K562 (cell line): ENCODE data around the gene SNX25. TPM values are rescaled to one million over a fixed set of nuclear protein-coding genes. Genes with fewer than 3 reads are reported as not detected.

Source experiments
- ATAC-seq: fragments of 200-7000 bp; cut with Tn5 transposase; 3 replicates; pipeline ENCODE4 v1.9.1; 2020; ENCODE audit warnings: moderate library complexity
- BruUV-seq: library from RNA; stranded (reverse); fragments of 400-500 nt; replicated peaks from 2 replicates; lab custom pipeline; 2021; lab: Mats Ljungman, UMichigan
- CTCF ChIA-PET: fragments of 300-600 bp; formaldehyde crosslinking; extraction: SDS; loops from one replicate; lab custom pipeline; 2021; ENCODE audit warnings: low intra/inter-chr PET ratio; lab: Yijun Ruan, JAX
- POLR2A ChIA-PET: fragments of 300-600, 350-650 bp; sonication (Branson Sonifier 250); formaldehyde crosslinking; extraction: SDS; loops from one replicate; lab custom pipeline; 2021; ENCODE audit warnings: antibody characterized with exemption, inconsistent platforms; lab: Yijun Ruan, JAX
- DNase-seq, 4 experiments: peaks; one replicate each; pipeline versions ENCODE4 v3.0.0 to v3.0.0-alpha.2; 2011 to 2018; ENCODE audit warnings: low spot score in 3 of 4, mixed read lengths in 3 of 4; ENCODE audit errors: extremely low read depth in 1 of 4
- FAIRE-seq: peaks from 2 replicates; lab custom pipeline; 2011; peaks lifted over from hg19 to GRCh38; lab: Jason Lieb, UNC
- H2AFZ ChIP-seq: 2 replicates; pipeline ENCODE4 v1.6.0; 2011; ENCODE audit warnings: low read depth, low read length, control low read depth, inconsistent platforms
- H3K27ac ChIP-seq: fragments of 200-600 bp; 3 replicates; pipeline ENCODE4 v1.8.0; 2011; ENCODE audit warnings: low read depth, mild to moderate bottlenecking, control low read depth, inconsistent platforms, low read length, moderate library complexity, mixed read lengths; ENCODE audit errors: extremely low read depth
- H3K27me3 ChIP-seq, 2 experiments: fragments of 300-600 bp in 1 of 2; 2 replicates in 1 of 2; 3 replicates in 1 of 2; pipeline versions ENCODE4 v1.6.0 to v1.8.0; 2011; ENCODE audit warnings: inconsistent platforms in 2 of 2, low read length in 2 of 2, mild to moderate bottlenecking in 1 of 2, mixed read lengths in 1 of 2, moderate library complexity in 1 of 2; ENCODE audit not compliant: control insufficient read depth in 2 of 2, insufficient read depth in 2 of 2
- H3K36me3 ChIP-seq: fragments of 300-600 bp; 3 replicates; pipeline ENCODE4 v1.8.0; 2011; ENCODE audit warnings: mild to moderate bottlenecking, low read length, inconsistent platforms; ENCODE audit not compliant: control insufficient read depth, insufficient read depth
- H3K4me1 ChIP-seq, 2 experiments: fragments of 200-600 bp in 1 of 2; replicated peaks in 1 of 2; 2 replicates in 1 of 2; 3 replicates in 1 of 2; pipeline versions ENCODE4 v1.5.1 to v1.8.0; 2011; ENCODE audit warnings: inconsistent platforms in 2 of 2, low read length in 2 of 2, mild to moderate bottlenecking in 1 of 2, mixed read lengths in 1 of 2, moderate library complexity in 1 of 2; ENCODE audit not compliant: control insufficient read depth in 2 of 2, insufficient read depth in 2 of 2
- H3K4me2 ChIP-seq: 2 replicates; pipeline ENCODE4 v1.6.1; 2011; ENCODE audit warnings: low read length, control low read depth, inconsistent platforms, mixed read lengths; ENCODE audit not compliant: insufficient read depth
- H3K4me3 ChIP-seq: fragments of 200-600 bp; sonication (generic), shearing (Covaris generic); 2 replicates; pipeline ENCODE4 v1.5.1; 2016; ENCODE audit warnings: control low read depth, inconsistent platforms
- H3K79me2 ChIP-seq: fragments of 200-600 bp; 3 replicates; pipeline ENCODE4 v1.8.0; 2011; ENCODE audit warnings: low read length, inconsistent platforms; ENCODE audit not compliant: control insufficient read depth, insufficient read depth
- H3K9ac ChIP-seq, 2 experiments: 2 replicates each; pipeline versions ENCODE4 v1.6.0 to v1.6.1; 2011; ENCODE audit warnings: low read depth in 2 of 2, low read length in 2 of 2, control low read depth in 1 of 2, inconsistent platforms in 1 of 2, mild to moderate bottlenecking in 1 of 2, mixed read lengths in 1 of 2; ENCODE audit not compliant: insufficient read depth in 1 of 2
- H3K9me1 ChIP-seq: one replicate; pipeline ENCODE4 v1.6.0; 2011; ENCODE audit warnings: inconsistent platforms, mild to moderate bottlenecking, low read length, moderate library complexity; ENCODE audit not compliant: control insufficient read depth, insufficient read depth
- H3K9me3 ChIP-seq: replicated peaks from 2 replicates; pipeline ENCODE4 v1.5.1; 2011; ENCODE audit warnings: low read depth, low read length, inconsistent platforms; ENCODE audit not compliant: control insufficient read depth, insufficient read depth
- H4K20me1 ChIP-seq: replicated peaks from 2 replicates; pipeline ENCODE4 v1.6.1; 2011; ENCODE audit warnings: low read length, inconsistent platforms, mixed read lengths; ENCODE audit not compliant: control insufficient read depth, insufficient read depth
- WGBS: fragments of 100-300 bp; shearing (Covaris generic); methylation state at CpG from one replicate; pipeline ENCODE4 v1.1.6; 2016; ENCODE audit warnings: low coverage, mixed read lengths; ENCODE audit not compliant: insufficient coverage; ENCODE audit errors: missing lambda C conversion rate; 5-methylcytosine and 5-hydroxymethylcytosine counted together
- in situ Hi-C: fragments of 300-500 bp; cut with MboI; formaldehyde crosslinking; loops from 4 replicates; pipeline ENCODE4 v1.15.0; 2018; ENCODE audit warnings: inconsistent platforms, mixed read lengths
- intact Hi-C: fragments of 100-400 bp; cut with micrococcal nuclease; formaldehyde crosslinking; loops from 2 replicates; pipeline ENCODE4 v1.14.2; 2022
- polyA plus RNA-seq, 8 experiments: library from polyadenylated mRNA; depleted of rRNA in 4 of 8; stranded (reverse) in 5 of 8; unstranded in 3 of 8; fragments of >200 nt; fragmentation: Nextera tagmentation in 2 of 8; fragmentation: Illumina TruSeq in 1 of 8; extraction: Ambion mirVana in 2 of 8; extraction: Trizol in 1 of 8; gene quantifications; 2 replicates each; pipeline versions ENCODE4 v1.2.1 to v1.2.3, GENCODE V29; 2011 to 2014; ENCODE audit warnings: inconsistent platforms in 1 of 8, missing spikeins in 1 of 8
- total RNA-seq, 7 experiments: library from RNA; depleted of rRNA in 6 of 7; stranded (reverse); fragments of >200 nt in 6 of 7; fragmentation: Illumina TruSeq in 2 of 7; extraction: Trizol in 2 of 7; gene quantifications; 2 replicates each; pipeline versions ENCODE4 v1.2.1 to v1.2.3, GENCODE V29; 2011 to 2021; ENCODE audit warnings: low replicate concordance in 1 of 7
- TF ChIP-seq, protein P1 (sequence below), 2 experiments: fragments of 450-650 bp; formaldehyde crosslinking in 1 of 2; IDR thresholded peaks; 2 replicates each; pipeline versions ENCODE4 v1.4.0 to v1.6.1; 2014 to 2020; ENCODE audit warnings: mild to moderate bottlenecking in 2 of 2, borderline replicate concordance in 1 of 2, low read depth in 1 of 2

The SNX25 gene
- total and polyA plus RNA-seq, 9 of the 15 experiments (the other 6 are each of a cell fraction or from before 2014, with no cell fraction given), result 2.5 to 23.4 (median 13.3) TPM

- no peak overlapping the region for H3K4me2 ChIP-seq
- no peaks in the 10 kb centered on the region for H3K9me1 ChIP-seq
- H4K20me1 ChIP-seq, result no peaks in the 10 kb centered on the region
- H2AFZ ChIP-seq, result no peak overlapping the region
- ChIA-PET CTCF (interaction anchor here (0.7 kb wide), 1 partner anchor 300 kb away, joined by 4 read pairs; no protein-coding TSS in a partner anchor), POLR2A (interaction anchor here (0.7 kb wide), 1 partner anchor 214 kb away, joined by 3 read pairs; no protein-coding TSS in a partner anchor)
- FAIRE-seq (peak; percentile 69), ATAC-seq (peak; percentile 92), DNase-seq (peak in 1 of 4 experiments; percentile 52)
- H3K79me2 ChIP-seq, result no peaks in the 10 kb centered on the region
- no peak overlapping the region for H3K27ac ChIP-seq
- intact Hi-C loops (loop anchor here (5.0 to 10.0 kb wide), 3 partner anchors 163 to 300 kb away; partner anchors contain the start of gene SLC25A4), in situ Hi-C loops (no loop called here)
- no peak overlapping the region for H3K4me3 ChIP-seq
- no peaks in the 10 kb centered on the region for H3K4me1 ChIP-seq
- H3K9ac ChIP-seq, result no peak overlapping the region
- BruUV-seq, result no TSS peak
- no peaks in the 10 kb centered on the region for H3K36me3 ChIP-seq
- 65% methylated on average over 5 of the region's 5 CpGs for WGBS
- no peaks in the 10 kb centered on the region for H3K9me3 ChIP-seq
- H3K27me3 ChIP-seq, result no peaks in the 10 kb centered on the region
- TF ChIP-seq, protein P1, sequence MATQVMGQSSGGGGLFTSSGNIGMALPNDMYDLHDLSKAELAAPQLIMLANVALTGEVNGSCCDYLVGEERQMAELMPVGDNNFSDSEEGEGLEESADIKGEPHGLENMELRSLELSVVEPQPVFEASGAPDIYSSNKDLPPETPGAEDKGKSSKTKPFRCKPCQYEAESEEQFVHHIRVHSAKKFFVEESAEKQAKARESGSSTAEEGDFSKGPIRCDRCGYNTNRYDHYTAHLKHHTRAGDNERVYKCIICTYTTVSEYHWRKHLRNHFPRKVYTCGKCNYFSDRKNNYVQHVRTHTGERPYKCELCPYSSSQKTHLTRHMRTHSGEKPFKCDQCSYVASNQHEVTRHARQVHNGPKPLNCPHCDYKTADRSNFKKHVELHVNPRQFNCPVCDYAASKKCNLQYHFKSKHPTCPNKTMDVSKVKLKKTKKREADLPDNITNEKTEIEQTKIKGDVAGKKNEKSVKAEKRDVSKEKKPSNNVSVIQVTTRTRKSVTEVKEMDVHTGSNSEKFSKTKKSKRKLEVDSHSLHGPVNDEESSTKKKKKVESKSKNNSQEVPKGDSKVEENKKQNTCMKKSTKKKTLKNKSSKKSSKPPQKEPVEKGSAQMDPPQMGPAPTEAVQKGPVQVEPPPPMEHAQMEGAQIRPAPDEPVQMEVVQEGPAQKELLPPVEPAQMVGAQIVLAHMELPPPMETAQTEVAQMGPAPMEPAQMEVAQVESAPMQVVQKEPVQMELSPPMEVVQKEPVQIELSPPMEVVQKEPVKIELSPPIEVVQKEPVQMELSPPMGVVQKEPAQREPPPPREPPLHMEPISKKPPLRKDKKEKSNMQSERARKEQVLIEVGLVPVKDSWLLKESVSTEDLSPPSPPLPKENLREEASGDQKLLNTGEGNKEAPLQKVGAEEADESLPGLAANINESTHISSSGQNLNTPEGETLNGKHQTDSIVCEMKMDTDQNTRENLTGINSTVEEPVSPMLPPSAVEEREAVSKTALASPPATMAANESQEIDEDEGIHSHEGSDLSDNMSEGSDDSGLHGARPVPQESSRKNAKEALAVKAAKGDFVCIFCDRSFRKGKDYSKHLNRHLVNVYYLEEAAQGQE (IDR thresholded peaks at IDR 0.05; ENCODE audit: borderline replicate concordance), result peak; percentile 66
- TF ChIP-seq, protein P1 (CRISPR knock-in tag; IDR thresholded peaks at IDR 0.05; ENCODE audit: low read depth), result no peak
Observed at GRCh38 chr4:185304944-185305690, 95.7 kb downstream of the SNX25 start.
